ENCODE data around the gene TUBGCP3. TPM values are rescaled to one million over a fixed set of nuclear protein-coding genes. Genes with fewer than 3 reads are reported as not detected.

Gene TUBGCP3
- total and polyA plus RNA-seq, 2 experiments from 2014 or later, result 12.5 to 12.9 TPM

- no peaks in the 10 kb centered on the region for H3K4me1 ChIP-seq (ENCODE audit: low read depth)
- H3K4me3 ChIP-seq, result no peak overlapping the region
- H3K36me3 ChIP-seq, result no peaks in the 10 kb centered on the region
- no peaks in the 10 kb centered on the region for H3K9me3 ChIP-seq (ENCODE audit: low read depth)
- no peak for DNase-seq (ENCODE audit: low read depth in 1 of 2, low spot score in 1 of 2)
- H3K27ac ChIP-seq, result no peak overlapping the region
- no peaks in the 10 kb centered on the region for H3K27me3 ChIP-seq
- TF ChIP-seq, protein P1, sequence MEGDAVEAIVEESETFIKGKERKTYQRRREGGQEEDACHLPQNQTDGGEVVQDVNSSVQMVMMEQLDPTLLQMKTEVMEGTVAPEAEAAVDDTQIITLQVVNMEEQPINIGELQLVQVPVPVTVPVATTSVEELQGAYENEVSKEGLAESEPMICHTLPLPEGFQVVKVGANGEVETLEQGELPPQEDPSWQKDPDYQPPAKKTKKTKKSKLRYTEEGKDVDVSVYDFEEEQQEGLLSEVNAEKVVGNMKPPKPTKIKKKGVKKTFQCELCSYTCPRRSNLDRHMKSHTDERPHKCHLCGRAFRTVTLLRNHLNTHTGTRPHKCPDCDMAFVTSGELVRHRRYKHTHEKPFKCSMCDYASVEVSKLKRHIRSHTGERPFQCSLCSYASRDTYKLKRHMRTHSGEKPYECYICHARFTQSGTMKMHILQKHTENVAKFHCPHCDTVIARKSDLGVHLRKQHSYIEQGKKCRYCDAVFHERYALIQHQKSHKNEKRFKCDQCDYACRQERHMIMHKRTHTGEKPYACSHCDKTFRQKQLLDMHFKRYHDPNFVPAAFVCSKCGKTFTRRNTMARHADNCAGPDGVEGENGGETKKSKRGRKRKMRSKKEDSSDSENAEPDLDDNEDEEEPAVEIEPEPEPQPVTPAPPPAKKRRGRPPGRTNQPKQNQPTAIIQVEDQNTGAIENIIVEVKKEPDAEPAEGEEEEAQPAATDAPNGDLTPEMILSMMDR (IDR thresholded peaks at IDR 0.05; ENCODE audit: low read depth, low read length), result no peak
Measured at GRCh38 chr13:112474869-112475268, 113.1 kb downstream of the TUBGCP3 start.

- no peak for DNase-seq (ENCODE audit: low read depth in 1 of 2, low spot score in 1 of 2)
- Histone ChIP-seq H3K4me1 (ENCODE audit: low read depth) (no peaks in the 10 kb centered on the region), H3K36me3 (no peaks in the 10 kb centered on the region), H3K4me3 (no peak overlapping the region), H3K27me3 (no peaks in the 10 kb centered on the region), H3K9me3 (ENCODE audit: low read depth) (no peaks in the 10 kb centered on the region), H3K27ac (no peak overlapping the region)
- TF ChIP-seq, protein P1 (IDR thresholded peaks at IDR 0.05; ENCODE audit: low read depth, low read length), result no peak
Measured at GRCh38 chr13:112473818-112474217, 114.1 kb downstream of the TUBGCP3 start.

- TF ChIP-seq, protein P1 (IDR thresholded peaks at IDR 0.05; ENCODE audit: low read depth, low read length), result no peak
- Histone ChIP-seq H3K27me3 (no peaks in the 10 kb centered on the region), H3K27ac (no peak overlapping the region), H3K4me1 (ENCODE audit: low read depth) (no peaks in the 10 kb centered on the region), H3K36me3 (no peaks in the 10 kb centered on the region), H3K9me3 (ENCODE audit: low read depth) (no peaks in the 10 kb centered on the region), H3K4me3 (no peak overlapping the region)
- DNase-seq (ENCODE audit: low read depth in 1 of 2, low spot score in 1 of 2), result no peak
Measured at GRCh38 chr13:112469071-112469745, 118.7 kb downstream of the TUBGCP3 start.

- H3K36me3 ChIP-seq, result no peaks in the 10 kb centered on the region
- TF ChIP-seq, protein P1 (IDR thresholded peaks at IDR 0.05; ENCODE audit: low read depth, low read length), result no peak
- H3K27me3 ChIP-seq, result no peaks in the 10 kb centered on the region
- no peak overlapping the region for H3K4me3 ChIP-seq
- no peak for DNase-seq (ENCODE audit: low read depth in 1 of 2, low spot score in 1 of 2)
- no peaks in the 10 kb centered on the region for H3K4me1 ChIP-seq (ENCODE audit: low read depth)
- H3K27ac ChIP-seq, result no peak overlapping the region
- no peaks in the 10 kb centered on the region for H3K9me3 ChIP-seq (ENCODE audit: low read depth)
Measured at GRCh38 chr13:112468069-112468468, 119.9 kb downstream of the TUBGCP3 start.

DNA sequence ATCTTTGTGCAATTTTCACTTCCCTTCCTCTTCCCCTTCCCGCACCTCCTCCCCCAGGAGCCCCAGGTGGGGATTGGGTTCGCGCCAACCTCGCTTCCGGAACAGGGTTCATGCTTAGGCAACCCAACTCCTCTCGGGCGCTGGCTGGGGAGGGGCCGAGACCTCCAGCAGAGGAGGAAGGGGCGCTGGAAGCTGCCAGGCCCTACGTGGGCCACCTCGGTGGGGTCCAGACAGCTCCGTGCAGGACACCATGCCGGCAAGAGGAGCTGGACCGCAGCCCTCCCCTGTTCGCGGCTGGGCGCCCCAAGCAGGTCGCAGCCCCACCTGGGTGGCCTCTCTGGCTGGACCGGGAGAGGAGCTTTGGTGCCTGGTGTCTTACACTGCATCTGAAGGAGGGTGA is 120.7 kb downstream of the TUBGCP3 start:
- Histone ChIP-seq H3K9me3 (ENCODE audit: low read depth) (no peaks in the 10 kb centered on the region), H3K36me3 (no peaks in the 10 kb centered on the region), H3K27ac (no peak overlapping the region), H3K4me1 (ENCODE audit: low read depth) (no peaks in the 10 kb centered on the region), H3K27me3 (no peaks in the 10 kb centered on the region), H3K4me3 (no peak overlapping the region)
- TF ChIP-seq, protein P1 (IDR thresholded peaks at IDR 0.05; ENCODE audit: low read depth, low read length), result no peak
- DNase-seq (ENCODE audit: low read depth in 1 of 2, low spot score in 1 of 2), result no peak

All from cardiac muscle cell (in vitro differentiated cells and primary cell).